GM18861 (cell line): ENCODE measurements around the gene TRAIP.
"Not testable (repeated sequence)": the region's sequence is repeated elsewhere in the genome, so short reads cannot be mapped to it uniquely, and the experiment has no call there.

Source experiments
- ATAC-seq: cut with Tn5 transposase; IDR thresholded peaks from one replicate; pipeline ENCODE4 v1.9.1; 2021; ENCODE audit not compliant: unreplicated experiment

The TRAIP gene

GRCh38 chr3:49856181-49857005 lies at the start of gene TRAIP:
TRAIP (minus strand) TSS chr3:49856564; CDS start chr3:49856453, 111 bp downstream.
- ATAC-seq: peak; percentile 95

GRCh38 chr3:49904448-49904847 lies 48.1 kb upstream of the TRAIP start:
- ATAC-seq: not testable (repeated sequence)

- peak; percentile 60 for ATAC-seq
These were observed 47.4 kb upstream of the TRAIP start, which contains the start of gene MST1R for GRCh38 chr3:49903451-49904424. MST1R (minus strand) TSS chr3:49903873; CDS start chr3:49903609, 264 bp downstream.

- ATAC-seq: no peak
These were observed 46.4 kb upstream of the TRAIP start for GRCh38 chr3:49902511-49903345.

GRCh38 chr3:49901366-49902339 lies 45.3 kb upstream of the TRAIP start:
- no peak for ATAC-seq

- no peak for ATAC-seq
These were observed 44.3 kb upstream of the TRAIP start for GRCh38 chr3:49900491-49901153.

GRCh38 chr3:49899815-49900214 lies 43.5 kb upstream of the TRAIP start:
- no peak for ATAC-seq

GRCh38 chr3:49898991-49899390 lies 42.6 kb upstream of the TRAIP start:
- no peak for ATAC-seq

- no peak for ATAC-seq
These were observed 40.0 kb upstream of the TRAIP start for GRCh38 chr3:49896345-49896744.

GRCh38 chr3:49895791-49896190 lies 39.4 kb upstream of the TRAIP start:
- no peak for ATAC-seq

GRCh38 chr3:49889296-49889695 lies 32.9 kb upstream of the TRAIP start:
- no peak for ATAC-seq

- no peak for ATAC-seq
These were observed 30.5 kb upstream of the TRAIP start for GRCh38 chr3:49886922-49887265.

- ATAC-seq: no peak
These were observed 27.6 kb upstream of the TRAIP start for GRCh38 chr3:49883998-49884397.

GRCh38 chr3:49882166-49882565 lies 25.8 kb upstream of the TRAIP start:
- ATAC-seq: no peak

- no peak for ATAC-seq
These were observed 24.4 kb upstream of the TRAIP start for GRCh38 chr3:49880581-49881315.

GRCh38 chr3:49879721-49880120 lies 23.4 kb upstream of the TRAIP start:
- ATAC-seq: no peak

- no peak for ATAC-seq
These were observed 22.3 kb upstream of the TRAIP start for GRCh38 chr3:49878686-49879085.

- ATAC-seq: no peak
These were observed 21.4 kb upstream of the TRAIP start for GRCh38 chr3:49877716-49878115.
